ENCODE measurements around the gene INTS2. TPM values are rescaled to one million over a fixed set of nuclear protein-coding genes. Genes with fewer than 3 reads are reported as not detected.

INTS2 gene
- total RNA-seq, 1 experiment from 2014 or later: 20.8 TPM

- peaks cover 8 to 15% of the 10 kb centered on the region in 2 experiments; a peak in 3 of 5 replicates for H3K9me3 Mint-ChIP-seq
- Histone ChIP-seq H4K8ac (replicated peaks; ENCODE audit: insufficient read length, low read depth, low read length) (no peak overlapping the region), H2BK20ac (ENCODE audit: low read depth, low read length, poor library complexity, severe bottlenecking) (no peak overlapping the region), H4K91ac (ENCODE audit: insufficient read length, low read depth, low read length) (no peak overlapping the region), H2BK15ac (ENCODE audit: low read depth, low read length) (no peak overlapping the region), H3K23ac (ENCODE audit: insufficient read length, low read depth, low read length) (no peak overlapping the region), H3K27me3 (ENCODE audit: insufficient read depth, low read length) (no peaks in the 10 kb centered on the region), H2AFZ (ENCODE audit: low read length) (no peak overlapping the region), H3K9ac (ENCODE audit: extremely low read depth, insufficient read length, low read length) (no peak overlapping the region), H2BK12ac (ENCODE audit: insufficient read length, low read depth, low read length) (no peak overlapping the region), H3K4me1 (ENCODE audit: insufficient read depth, low read length) (no peaks in the 10 kb centered on the region), H3K23me2 (ENCODE audit: insufficient read length, low read depth, low read length, poor library complexity, severe bottlenecking) (no peaks in the 10 kb centered on the region), H3K56ac (ENCODE audit: insufficient read length, low read depth, low read length) (no peak overlapping the region), H3K14ac (ENCODE audit: insufficient read depth, low read length) (no peak overlapping the region), H4K20me1 (ENCODE audit: control insufficient read depth, insufficient read depth, insufficient read length) (no peaks in the 10 kb centered on the region), H3K18ac (ENCODE audit: insufficient read length, low read depth, low read length) (no peak overlapping the region), H2BK5ac (ENCODE audit: insufficient read length, low read length) (no peak overlapping the region), H3K9me3 (ENCODE audit: control insufficient read depth, low read depth, low read length) (no peaks in the 10 kb centered on the region), H3T11ph (ENCODE audit: low read length) (no peak overlapping the region), H3K4me2 (ENCODE audit: insufficient read depth, insufficient read length, low read length) (no peak overlapping the region), H2BK120ac (ENCODE audit: low read depth, low read length, poor library complexity, severe bottlenecking) (no peak overlapping the region), H3K79me1 (ENCODE audit: insufficient read depth, low read depth, low read length, poor library complexity, severe bottlenecking) (no peaks in the 10 kb centered on the region), H3K27ac (ENCODE audit: insufficient read length, low read depth, low read length) (no peak overlapping the region), H3K4ac (ENCODE audit: low read depth, low read length) (no peak overlapping the region), H4K5ac (ENCODE audit: insufficient read length, low read depth, low read length) (no peak overlapping the region), H2AK5ac (ENCODE audit: insufficient read length, low read length) (no peak overlapping the region), H3K79me2 (ENCODE audit: insufficient read depth, low read length) (no peaks in the 10 kb centered on the region)
- H3K27me3 Mint-ChIP-seq (ENCODE audit: low read depth): no peaks in the 10 kb centered on the region
- no CpG with 5 or more reads among the region's 1 CpG for WGBS (ENCODE audit: extremely low coverage, insufficient read length, low lambda C conversion rate)
- DNase-seq: no peak
- no peak overlapping the region for H3K4me3 Mint-ChIP-seq
- no peak for TF ChIP-seq CTCF (conservative IDR thresholded peaks at IDR 0.05)
- H3K27ac Mint-ChIP-seq: no peak overlapping the region
- peaks cover 0 to 2% of the 10 kb centered on the region in 2 experiments; a peak in 1 of 4 replicates for H3K4me1 Mint-ChIP-seq
- peaks cover 29 to 44% (median 29%) of the 10 kb centered on the region in 3 experiments for H3K36me3 Mint-ChIP-seq (ENCODE audit: insufficient read depth in 1 of 3, low read depth in 3 of 3)
These were observed 96.7 kb downstream of the INTS2 start for GRCh38 chr17:61831099-61831498.
